K562 (cell line): ENCODE data around the gene MFN1. TPM values are rescaled to one million over a fixed set of nuclear protein-coding genes. Genes with fewer than 3 reads are reported as not detected.

Experiments
- ATF1 ChIP-seq, 2 experiments: fragments of 450-650 bp in 1 of 2; IDR thresholded peaks; 2 replicates each; pipeline ENCODE4 v1.6.1; 2016; ENCODE audit warnings: missing compliant biosample characterization in 1 of 2, missing genetic modification characterization in 1 of 2
- HMGXB4 ChIP-seq: sonication (generic); formaldehyde crosslinking; IDR thresholded peaks from 2 replicates; pipeline ENCODE4 v1.8.1; 2023; ENCODE audit warnings: mild to moderate bottlenecking, missing genetic modification reagents
- HNRNPK ChIP-seq: fragments of 200-400 bp; formaldehyde crosslinking; IDR thresholded peaks from one replicate; pipeline ENCODE4 v1.6.1; 2018; ENCODE audit warnings: mild to moderate bottlenecking, low read depth, low read length; ENCODE audit not compliant: poor library complexity, severe bottlenecking
- NCOA2 ChIP-seq, 2 experiments: fragments of 450-650 bp; IDR thresholded peaks; 2 replicates each; pipeline ENCODE4 v1.6.1; 2018; ENCODE audit warnings: mild to moderate bottlenecking in 2 of 2, moderate library complexity in 1 of 2; ENCODE audit not compliant: partially characterized antibody in 2 of 2
- PHB2 ChIP-seq: fragments of 450-650 bp; IDR thresholded peaks from 2 replicates; pipeline ENCODE4 v1.6.1; 2017; ENCODE audit warnings: low read depth
- PML ChIP-seq: IDR thresholded peaks from 2 replicates; pipeline ENCODE4 v1.6.1; 2012; ENCODE audit warnings: low read length, inconsistent platforms
- RB1 ChIP-seq: fragments of 450-650 bp; IDR thresholded peaks from 2 replicates; pipeline ENCODE4 v1.6.1; 2017; ENCODE audit warnings: low read depth, mild to moderate bottlenecking
- SLC30A9 ChIP-seq: fragments of 250-450 bp; sonication (Bioruptor Pico); IDR thresholded peaks from 2 replicates; pipeline ENCODE4 v1.8.0; 2022; ENCODE audit warnings: mild to moderate bottlenecking, moderate library complexity
- SRF ChIP-seq, 2 experiments: fragments of 250-450, 450-650 bp in 1 of 2; sonication (Bioruptor Pico) in 1 of 2; sonication (generic) in 1 of 2; formaldehyde crosslinking; IDR thresholded peaks; 2 replicates each; pipeline versions ENCODE4 v1.5.0 to v1.5.1; 2020 to 2022; ENCODE audit warnings: mild to moderate bottlenecking in 1 of 2, missing genetic modification reagents in 1 of 2
- ZNF41 ChIP-seq: fragments of 250-450 bp; sonication (Bioruptor Pico); conservative IDR thresholded peaks from 2 replicates; pipeline ENCODE4 v1.4.0; 2020; ENCODE audit warnings: mild to moderate bottlenecking
- polyA plus RNA-seq, 8 experiments: library from polyadenylated mRNA; depleted of rRNA in 4 of 8; stranded (reverse) in 5 of 8; unstranded in 3 of 8; fragments of >200 nt; fragmentation: Nextera tagmentation in 2 of 8; fragmentation: Illumina TruSeq in 1 of 8; extraction: Ambion mirVana in 2 of 8; extraction: Trizol in 1 of 8; gene quantifications; 2 replicates each; pipeline versions ENCODE4 v1.2.1 to v1.2.3, GENCODE V29; 2011 to 2014; ENCODE audit warnings: inconsistent platforms in 1 of 8, missing spikeins in 1 of 8
- total RNA-seq, 7 experiments: library from RNA; depleted of rRNA in 6 of 7; stranded (reverse); fragments of >200 nt in 6 of 7; fragmentation: Illumina TruSeq in 2 of 7; extraction: Trizol in 2 of 7; gene quantifications; 2 replicates each; pipeline versions ENCODE4 v1.2.1 to v1.2.3, GENCODE V29; 2011 to 2021; ENCODE audit warnings: low replicate concordance in 1 of 7
- TF ChIP-seq, protein P1 (sequence below): sonication (generic); formaldehyde crosslinking; IDR thresholded peaks from 2 replicates; pipeline ENCODE4 v1.8.1; 2023; ENCODE audit warnings: mild to moderate bottlenecking, missing genetic modification reagents

MFN1 gene
- total and polyA plus RNA-seq, 9 of the 15 experiments (the other 6 are each of a cell fraction or from before 2014, with no cell fraction given): 10.5 to 42.7 (median 22.6) TPM

GRCh38 chr3:179347345-179348194 is at the start of gene MFN1 (continued):
- TF ChIP-seq ATF1 (CRISPR knock-in tag; IDR thresholded peaks at IDR 0.05) (no peak), ATF1 (tag; IDR thresholded peaks at IDR 0.05) (peak; percentile 94), PML (no peak), PHB2 (no peak), RB1 (peak; percentile 43; the same call in 1 of the 2 replicates), SLC30A9 (CRISPR knock-in tag) (no peak), HNRNPK (no peak), HMGXB4 (CRISPR knock-in tag) (no peak), ZNF41 (CRISPR knock-in tag) (no peak), SRF (CRISPR knock-in tag; IDR thresholded peaks at IDR 0.05) (no peak), NCOA2 (IDR thresholded peaks at IDR 0.05; ENCODE audit: partially characterized antibody in 2 of 2) (no peak)
- TF ChIP-seq, protein P1, sequence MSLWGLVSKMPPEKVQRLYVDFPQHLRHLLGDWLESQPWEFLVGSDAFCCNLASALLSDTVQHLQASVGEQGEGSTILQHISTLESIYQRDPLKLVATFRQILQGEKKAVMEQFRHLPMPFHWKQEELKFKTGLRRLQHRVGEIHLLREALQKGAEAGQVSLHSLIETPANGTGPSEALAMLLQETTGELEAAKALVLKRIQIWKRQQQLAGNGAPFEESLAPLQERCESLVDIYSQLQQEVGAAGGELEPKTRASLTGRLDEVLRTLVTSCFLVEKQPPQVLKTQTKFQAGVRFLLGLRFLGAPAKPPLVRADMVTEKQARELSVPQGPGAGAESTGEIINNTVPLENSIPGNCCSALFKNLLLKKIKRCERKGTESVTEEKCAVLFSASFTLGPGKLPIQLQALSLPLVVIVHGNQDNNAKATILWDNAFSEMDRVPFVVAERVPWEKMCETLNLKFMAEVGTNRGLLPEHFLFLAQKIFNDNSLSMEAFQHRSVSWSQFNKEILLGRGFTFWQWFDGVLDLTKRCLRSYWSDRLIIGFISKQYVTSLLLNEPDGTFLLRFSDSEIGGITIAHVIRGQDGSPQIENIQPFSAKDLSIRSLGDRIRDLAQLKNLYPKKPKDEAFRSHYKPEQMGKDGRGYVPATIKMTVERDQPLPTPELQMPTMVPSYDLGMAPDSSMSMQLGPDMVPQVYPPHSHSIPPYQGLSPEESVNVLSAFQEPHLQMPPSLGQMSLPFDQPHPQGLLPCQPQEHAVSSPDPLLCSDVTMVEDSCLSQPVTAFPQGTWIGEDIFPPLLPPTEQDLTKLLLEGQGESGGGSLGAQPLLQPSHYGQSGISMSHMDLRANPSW (CRISPR knock-in tag): 0 out of 2 replicates have a peak, but pooled peaks have one; percentile 45
